GF-D8 (cell line): ENCODE results near the gene EHD4.

Experiments
- DNase-seq: peaks from one replicate; lab custom pipeline; 2025; lab: John Stamatoyannopoulos, UW

Gene EHD4

DNA sequence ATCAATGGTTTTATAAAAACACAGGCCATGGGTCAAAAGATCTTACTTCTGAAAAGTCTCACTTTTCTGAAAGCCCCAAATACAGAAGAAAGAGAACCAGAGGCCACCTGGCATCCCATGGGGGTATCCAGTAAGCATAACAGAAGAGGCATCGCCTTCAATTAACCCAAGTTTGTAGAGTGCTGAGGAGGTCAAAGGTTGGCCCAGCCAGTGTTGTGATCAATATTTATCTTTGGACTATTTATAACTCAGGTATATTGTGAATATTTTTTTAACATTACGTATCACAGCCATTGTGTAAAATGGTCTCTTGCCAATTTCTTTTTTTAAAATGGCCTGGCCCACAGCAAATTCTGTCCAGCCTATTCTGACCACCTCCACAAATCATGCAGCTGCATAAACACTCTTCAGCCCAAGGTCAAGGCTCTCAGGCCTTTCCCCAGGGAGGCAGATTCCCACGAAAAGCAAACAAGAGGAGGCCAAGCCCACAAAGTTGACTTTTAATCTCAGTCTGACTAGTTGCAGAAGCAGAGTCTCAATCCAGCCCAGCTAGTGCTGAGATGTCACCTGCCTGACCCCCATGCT is 52.3 kb downstream of the EHD4 start:
- no peak for DNase-seq

DNA sequence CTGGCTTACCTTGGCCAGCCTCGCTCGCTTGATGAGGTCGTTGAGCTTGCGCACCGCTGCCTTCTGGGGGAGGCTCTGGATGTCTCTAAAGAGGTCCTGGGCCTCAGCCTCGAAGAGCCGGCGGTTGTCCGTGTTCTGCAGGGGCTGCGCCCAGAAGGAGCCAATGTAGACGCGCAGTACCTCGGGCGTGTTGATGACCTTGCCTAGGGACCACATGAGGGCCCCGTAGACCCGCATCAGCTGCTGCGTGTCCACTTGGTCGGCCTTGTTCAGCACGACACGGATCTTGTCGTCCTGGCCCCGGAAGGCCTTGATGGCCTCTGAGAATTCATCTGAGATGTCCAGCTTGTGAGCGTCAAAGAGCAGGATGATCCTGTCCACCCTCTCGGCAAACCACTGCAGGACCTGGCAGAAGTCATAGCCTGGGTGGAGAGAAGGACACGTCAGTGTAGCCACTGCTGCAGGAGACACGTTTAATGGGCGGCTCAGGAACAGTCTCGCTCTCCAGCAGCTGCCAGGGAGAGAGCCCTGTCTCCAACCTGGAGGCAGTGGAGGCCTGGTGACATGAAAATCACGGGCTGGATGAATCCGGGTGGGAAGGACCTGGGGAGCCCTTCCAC is 53.0 kb downstream of the EHD4 start:
- DNase-seq = no peak

DNA sequence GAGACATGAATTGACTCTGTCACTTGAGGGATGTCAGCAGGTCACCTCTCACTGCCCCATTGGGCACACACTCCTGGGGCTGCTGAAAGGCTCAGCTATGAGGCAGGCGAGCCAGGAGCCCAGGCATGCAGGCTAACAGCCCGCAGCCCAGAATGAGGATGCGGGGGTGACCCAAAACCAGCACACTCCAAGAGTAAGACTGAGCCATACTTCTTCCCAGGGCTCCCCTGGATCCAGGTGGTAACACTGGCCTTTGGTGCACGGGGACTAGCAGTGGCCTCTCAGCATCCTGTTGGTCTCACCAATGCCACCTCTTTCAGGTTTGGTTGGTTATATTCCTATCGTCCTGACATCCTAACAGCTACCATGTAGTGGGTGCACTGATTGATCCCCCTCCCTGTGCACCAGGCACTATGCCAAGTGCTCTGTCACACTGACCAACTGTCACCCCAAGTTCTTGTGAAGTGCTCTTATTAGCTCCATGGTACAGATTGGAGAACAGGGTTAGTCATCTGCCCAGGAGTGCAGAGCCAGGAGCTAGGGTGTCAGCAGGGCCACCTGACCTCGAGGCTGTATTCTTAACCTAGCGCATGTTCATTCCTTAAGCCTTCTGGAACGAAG is 53.7 kb downstream of the EHD4 start:
- no peak for DNase-seq

DNA sequence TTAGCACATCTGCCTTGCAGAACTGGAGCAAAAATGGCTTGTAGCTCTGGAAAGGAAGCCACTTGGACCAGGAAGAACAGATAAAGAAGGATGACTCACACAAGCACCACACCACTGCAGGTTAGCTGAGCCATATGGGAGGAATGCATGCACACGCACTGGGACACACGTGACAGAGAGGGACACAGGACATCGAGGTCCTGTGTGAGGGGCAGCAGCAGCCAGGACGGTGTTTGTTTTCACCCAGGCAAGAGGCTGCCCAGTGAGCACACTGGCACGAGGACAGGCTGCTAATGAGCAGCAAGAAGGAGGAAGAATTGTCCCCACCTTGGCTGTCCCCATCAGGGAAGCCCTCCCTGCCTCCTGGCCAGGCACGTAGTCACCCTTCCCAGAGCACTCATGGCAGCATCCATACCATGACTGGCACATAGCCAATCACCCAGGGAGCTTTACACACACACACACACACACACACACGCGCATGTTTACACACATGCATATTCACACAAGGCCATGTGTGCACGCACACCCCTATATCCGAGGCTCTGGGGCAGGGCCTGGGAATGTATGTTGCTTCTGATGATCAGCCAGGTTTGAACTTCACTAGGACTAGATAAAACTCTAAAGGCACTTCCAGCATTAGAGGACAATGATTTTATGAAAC is 54.5 kb downstream of the EHD4 start:
- no peak for DNase-seq

DNA sequence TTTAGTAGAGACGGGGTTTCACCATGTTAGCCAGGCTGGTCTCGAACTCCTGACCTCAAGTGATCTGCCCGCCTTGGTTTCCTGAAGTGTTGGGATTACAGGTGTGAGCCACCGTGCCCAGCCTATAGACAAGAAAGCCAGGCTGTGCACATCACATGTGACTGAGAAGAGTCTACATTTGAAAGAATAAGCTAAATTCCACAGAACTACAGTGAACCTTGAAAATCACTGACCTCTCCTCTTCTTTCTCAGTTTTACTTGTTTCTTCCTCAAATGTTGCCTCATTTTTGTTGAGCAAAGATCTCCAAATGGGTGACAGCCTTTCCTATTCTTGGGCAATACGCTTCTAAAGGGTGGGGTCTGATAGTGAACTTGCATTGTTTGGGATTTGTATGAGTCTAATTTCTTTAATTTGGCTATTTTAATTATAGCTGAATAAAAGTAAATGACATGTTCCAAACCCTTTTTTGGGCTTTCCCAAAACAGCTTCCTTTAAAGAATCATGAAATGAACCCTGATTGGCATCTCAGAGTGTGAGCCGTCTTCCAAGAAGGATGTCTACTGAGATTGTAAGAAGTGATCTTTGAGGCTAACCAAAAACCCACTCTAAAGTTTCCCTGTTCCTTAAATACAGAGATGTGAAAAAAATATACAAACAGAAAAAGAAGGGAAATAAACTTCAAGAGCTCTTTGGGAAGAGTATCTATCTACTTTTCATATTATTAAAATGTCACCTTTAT is 56.9 kb downstream of the EHD4 start:
- DNase-seq = no peak

DNA sequence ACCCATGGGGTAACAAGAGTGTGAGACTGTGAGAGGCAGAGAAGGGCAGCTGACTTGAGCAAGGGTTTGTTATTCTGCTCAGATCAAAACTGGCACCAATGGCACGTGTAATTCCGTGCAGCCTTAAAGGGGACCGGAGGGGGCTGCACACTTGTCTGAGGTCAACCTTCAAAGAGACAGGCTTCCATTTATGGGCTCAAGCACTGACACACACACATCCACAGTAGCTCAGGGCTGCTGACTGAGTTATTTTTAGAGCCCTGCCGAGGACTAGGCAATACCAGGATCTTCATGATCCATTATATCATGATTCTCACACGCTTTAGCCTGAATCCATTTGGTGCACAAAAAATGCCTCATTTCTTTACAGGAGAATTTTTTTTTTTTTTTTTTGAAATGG is 57.9 kb downstream of the EHD4 start:
- no peak for DNase-seq

DNA sequence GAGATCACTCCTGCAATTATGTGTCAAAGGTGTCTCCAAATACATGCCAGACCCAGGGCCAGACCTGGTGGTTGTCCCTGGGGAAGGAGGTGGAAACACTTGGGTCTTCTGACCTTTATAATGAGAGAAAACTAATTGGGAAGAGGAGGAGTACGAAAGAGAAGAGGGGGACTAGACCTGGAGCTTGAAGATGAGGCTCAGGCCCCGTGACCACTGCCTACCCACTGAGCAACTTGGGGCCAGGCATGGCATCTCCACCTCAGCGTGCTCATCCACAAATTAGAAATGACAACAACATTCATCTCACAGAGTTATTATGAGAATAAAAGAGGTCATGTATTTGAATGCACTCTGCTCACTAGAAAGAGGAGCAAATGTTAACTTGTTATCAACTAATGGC is 59.1 kb downstream of the EHD4 start:
- no peak for DNase-seq

DNA sequence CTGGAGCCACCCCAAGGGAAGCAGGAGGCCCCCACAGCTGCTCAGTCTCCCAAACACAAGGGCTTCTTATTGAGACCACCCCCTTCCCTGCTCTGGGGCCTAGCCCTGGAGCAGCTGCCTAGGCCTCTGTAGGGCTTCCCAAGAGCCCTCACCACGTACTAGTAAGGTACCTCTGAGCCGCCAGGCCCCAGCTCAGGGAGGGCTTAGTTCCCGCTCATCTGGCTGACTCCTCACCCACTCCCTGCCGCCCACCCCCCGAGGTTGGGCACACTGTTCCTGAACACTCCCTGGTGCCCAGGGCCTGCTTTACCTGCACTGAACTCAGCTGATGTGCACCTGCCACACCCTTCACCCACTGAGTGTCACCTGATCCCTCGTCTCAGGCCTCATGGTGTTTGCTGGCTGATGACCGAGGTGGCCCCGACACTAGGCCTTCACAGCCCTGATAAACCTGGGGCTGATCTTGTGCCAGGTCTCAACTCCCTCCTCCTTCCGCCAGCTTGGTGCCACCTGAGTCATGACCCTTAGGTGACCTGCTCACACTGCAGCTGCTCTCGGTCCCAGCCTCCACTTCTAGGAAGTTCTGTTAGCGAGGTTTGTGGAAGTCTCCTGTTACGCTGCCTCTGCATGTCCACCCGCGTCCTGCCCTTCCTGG is 60.5 kb downstream of the EHD4 start:
- no peak for DNase-seq

DNA sequence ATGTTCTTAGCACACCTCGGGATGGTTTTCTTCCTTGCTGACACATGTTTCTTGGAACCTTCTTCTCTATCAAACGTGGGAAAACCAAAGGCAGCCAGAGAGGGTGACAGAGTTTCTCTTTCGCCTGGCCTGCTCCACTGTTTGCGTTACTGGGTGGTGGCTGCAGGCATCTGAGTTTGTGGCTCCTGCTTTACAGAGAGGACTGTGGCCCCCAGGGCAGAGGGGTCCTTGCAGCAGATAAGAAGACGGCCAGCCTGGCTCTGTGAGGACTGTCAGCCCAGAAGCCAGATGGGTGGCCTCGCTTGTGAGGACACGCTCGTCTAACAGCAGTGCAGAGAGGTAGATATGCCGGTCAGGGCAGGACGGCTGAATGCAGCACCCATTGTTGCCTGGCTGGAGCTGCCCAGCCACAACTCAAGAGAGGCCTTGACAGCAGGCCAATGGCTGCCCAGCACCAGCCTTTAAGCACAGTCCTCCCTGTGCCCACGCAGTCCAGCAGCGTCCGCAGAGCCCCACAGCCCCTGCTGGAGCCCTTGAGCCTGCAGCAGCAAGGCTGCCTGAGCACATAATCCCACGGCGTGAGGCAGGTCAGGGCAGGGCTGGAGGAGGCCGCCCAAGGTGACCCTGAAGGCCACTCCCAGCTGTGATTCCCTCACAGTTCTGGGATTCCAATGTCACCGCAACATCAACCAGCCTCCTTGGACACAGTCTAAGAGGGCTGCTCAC is 63.5 kb downstream of the EHD4 start:
- DNase-seq = no peak

DNA sequence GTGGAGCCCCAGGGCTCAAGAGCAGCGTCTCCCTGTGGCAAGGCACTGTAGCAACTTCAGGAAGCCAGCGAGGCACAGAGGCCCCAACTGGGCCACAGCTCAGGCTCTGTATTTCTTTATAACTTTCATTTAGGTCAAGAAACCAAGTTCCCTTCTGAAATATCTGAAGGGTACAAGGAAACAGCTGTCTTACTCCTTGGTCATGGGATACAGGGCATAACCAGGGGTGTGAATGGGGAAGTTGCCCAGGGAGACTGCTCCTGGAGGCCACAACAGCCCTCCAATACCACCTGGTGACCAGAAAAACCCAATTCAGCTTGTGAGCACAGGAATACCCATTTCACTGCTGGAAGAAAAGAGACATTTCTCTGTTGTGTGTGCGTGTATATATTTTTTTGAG is 65.2 kb downstream of the EHD4 start:
- DNase-seq = no peak

DNA sequence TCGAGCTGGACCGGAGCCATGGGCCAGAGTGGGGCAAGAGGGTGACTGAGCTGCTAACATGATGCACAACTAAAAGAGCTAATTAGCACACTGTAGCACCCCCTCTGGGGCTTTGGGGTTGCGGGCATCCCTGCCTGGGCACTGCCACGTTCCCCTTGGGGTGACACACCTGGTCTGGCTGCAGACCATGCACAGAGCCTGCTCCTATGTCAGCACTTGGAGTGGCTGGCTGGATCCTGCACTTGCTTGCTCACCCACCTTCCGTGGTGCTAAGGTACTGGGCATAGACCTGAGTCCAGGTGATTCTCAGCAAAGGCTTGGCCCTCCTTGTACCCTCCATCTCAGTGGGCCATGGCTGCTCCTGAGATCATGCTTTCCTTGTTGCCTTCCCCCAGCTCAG is 65.7 kb downstream of the EHD4 start:
- DNase-seq = no peak

DNA sequence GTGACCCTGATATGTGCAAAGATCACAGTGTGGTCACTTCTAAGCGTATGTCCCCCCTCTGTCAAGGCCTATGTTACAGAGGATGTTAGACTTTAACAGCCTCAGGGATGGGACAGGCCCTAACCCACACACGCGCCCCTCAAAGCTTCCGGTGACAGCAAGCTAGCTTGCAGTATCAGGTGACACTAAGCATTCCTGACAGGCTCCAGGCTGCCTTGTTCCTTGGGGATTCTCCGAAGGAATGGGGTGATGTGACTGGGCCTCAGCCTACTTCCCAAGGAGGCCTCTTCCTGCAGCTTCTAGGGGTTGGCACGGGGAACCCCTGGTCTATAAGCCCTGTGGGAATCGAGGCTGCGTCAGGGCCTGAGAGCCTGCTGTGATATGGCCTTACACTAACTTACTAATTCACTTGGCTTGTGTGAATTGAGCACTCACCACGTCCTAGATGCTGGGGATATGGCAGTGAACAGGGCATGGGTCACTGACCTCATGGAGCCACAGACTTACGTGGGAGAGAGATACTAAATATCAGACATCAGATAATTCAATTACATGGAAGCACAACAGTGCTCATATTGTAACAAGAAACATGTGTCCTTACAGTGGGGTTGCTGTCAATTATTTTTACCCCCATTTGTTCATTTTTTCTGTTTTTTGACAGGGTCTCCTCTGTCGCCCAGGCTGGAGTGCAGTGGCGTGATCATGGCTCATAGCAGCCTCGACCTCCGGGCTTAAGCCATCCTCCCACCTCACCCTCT is 67.1 kb downstream of the EHD4 start:
- DNase-seq = no peak

DNA sequence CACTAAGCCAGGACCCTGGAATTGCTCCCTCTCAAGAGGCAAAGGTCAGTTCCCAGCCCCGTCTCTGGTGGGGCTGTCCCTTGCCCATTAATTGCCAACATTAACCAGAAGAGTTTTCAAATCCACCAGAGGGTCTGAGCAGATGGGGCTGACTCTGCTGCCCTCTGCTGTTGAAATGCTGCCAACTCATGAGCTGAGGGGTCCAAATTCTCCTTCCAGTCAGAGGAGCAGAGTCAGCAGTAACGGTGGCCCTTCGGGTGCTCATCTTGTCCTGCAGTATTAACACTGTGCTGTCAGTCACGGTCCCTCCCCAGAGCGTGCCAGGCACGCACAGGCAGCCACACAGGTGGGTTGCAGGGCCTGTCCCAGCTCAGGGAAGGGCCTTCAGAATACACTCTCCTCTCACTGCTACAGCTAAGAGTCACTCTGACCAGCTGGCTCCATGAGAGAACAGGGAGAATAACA is 67.8 kb downstream of the EHD4 start:
- DNase-seq = no peak

DNA sequence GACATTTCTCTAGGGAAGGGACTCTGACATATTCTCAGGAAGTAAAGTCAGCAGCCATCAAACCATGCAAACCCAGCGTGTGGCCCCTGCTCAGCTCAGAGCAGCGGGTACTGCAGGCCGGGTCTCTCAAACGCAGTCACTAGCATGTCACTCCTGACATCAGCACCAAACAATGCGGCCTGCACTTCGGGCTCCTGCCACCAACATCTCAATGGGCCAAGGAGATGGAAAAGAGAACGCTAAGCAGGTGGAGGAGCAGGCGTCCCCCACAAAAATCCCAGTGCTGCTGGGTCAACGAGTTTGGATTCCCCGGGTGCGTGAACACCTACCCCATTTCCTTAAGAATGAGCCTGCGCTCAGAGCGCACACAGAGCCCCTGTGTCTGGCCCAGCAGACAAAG is 68.6 kb downstream of the EHD4 start:
- no peak for DNase-seq

DNA sequence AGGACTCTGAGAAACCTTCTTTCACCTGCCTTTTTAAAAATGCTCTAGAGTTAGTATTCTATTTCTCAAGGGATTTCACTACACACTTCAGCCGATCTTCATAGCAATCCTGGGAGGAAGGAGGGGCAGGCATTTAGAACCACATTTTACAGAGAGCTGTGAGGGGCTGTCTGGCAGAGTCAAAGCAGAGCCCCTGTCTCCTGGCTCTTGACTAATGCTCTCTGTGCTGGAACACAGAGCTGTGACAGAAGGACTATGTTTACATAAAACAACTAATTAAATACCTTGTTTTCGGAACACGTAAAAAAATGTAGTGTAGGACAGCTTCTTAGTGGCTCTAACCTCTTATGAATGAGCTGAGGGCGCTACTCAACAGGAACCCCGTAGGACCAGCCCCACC is 70.9 kb downstream of the EHD4 start:
- no peak for DNase-seq

DNA sequence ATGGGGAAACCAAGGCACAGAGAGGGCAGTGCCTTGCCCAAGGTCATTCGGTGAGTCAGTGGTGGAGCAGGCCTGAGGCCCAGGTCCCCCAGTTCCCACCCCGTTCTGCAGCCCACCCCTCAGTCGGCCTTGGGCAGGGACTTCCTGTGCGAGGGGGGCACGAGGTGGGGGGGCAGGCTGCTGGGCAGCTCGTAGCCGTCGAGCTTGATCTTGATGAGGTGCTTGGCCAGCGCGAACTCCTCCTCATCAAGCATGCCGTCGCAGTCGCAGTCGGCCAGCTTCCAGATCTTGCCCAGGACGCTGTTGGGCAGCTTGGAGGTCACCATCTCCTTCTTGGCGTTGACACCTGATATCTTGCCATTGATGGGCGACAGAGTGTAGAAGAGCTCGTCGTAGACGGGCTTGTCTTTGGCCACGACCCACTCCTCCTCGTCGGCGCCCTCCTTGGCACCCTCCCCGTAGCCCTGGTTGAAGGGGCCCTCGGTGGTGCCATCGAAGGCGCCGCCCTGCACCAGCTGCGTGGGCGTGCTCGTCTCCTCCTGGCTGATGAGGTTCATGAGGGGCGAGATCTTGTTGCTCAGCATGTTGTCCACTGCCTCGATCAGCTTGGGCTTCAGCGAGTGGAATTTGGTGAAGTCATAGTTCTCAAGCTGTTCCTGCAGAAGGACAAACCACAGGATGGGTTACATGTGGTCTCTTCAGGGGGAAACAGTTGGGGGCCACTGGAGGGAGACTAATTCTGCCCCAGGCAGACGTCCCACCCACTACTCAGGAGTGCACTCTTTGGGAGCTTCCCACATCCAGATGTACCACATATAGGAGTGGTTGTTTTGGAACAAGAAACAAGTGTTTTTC is 71.6 kb downstream of the EHD4 start:
- DNase-seq = no peak

DNA sequence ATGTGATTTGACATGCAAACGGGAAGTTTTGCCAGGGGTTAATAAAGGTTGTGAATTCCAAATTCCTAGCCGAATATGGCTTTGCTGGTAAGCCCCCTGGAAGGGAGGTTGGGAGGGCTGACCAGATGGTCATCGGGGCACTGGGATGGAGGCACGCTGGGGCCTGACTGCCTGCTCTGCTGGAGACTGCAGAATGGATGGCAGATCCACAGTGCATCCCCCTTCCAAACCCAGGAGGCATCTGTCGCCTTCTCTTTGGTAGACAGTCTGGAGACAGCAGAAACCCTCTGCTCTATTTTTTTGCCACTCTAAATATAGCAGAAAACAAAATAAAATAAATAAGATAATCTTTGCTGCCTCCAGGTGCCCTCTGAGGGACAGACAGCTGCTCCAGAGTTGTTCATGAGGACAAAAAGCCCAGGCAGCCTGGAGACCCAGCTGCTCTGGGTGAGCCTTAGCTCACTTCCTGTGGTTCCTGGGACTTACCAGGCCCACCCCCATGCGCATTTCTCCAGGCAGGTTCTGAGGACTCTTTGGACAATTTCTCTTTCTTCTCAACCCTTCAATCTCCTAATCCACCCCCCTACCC is 72.4 kb downstream of the EHD4 start:
- DNase-seq = no peak

DNA sequence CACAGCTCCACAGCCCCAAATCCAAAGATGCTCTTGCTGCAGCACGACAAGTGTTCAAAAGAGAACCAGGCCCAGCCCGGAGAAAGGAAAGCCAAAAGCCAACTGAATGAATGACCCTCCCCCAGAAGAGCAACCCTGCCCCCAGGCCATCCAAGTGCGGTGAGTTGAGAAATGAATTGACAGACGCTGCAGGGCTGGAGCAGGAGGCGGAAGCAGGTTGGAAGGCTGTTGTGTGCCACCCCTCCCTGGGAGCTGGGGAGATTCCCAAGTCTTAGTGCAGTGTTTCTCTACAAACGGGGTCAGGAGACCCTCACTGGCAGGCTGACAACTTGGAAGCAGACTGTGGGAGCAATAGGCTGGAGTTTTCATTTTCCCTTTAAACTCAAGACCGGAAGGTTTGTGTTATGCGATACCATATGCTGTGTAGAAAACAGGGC is 75.0 kb downstream of the EHD4 start:
- no peak for DNase-seq

DNA sequence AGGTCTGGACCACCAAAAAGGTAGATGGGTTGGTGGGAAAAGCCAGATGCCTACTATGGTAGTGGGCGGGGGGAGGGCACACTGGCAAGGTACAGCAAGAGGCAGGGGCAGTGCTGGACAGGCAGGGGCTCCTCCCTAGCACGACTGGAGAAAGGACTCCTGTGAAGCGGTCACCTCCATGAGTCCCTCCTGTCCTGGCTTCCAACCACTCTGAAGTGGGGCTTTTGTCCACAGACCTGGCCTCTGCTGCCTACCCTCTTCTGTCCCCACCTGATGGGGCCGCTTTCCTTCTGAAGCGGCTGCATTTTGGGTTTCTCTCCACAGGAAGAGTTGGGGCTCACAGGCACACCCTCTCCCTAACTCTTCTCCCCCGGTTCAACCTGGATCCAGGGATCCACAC is 75.8 kb downstream of the EHD4 start:
- DNase-seq = no peak
